Heart left ventricle (tissue), 13 donors: ENCODE measurements around the gene CASS4.

Source experiments
- POLR2A ChIP-seq, 2 donors: fragments of 450-650 bp; IDR thresholded peaks; one replicate each; pipeline ENCODE4 v1.6.1; 2017; ENCODE audit warnings: antibody characterized with exemption in 2 of 2, mild to moderate bottlenecking in 2 of 2, moderate library complexity in 2 of 2
- TF ChIP-seq, protein P1 (sequence below), 12 donors: fragments of 200-600 bp; sonication (generic) in 4 of 12; IDR thresholded peaks; one replicate each; pipeline versions ENCODE4 v1.5.0 to v1.8.0; 2018 to 2022; ENCODE audit warnings: antibody characterized with exemption in 12 of 12, mild to moderate bottlenecking in 5 of 12
- donor health status: ischemic (EF 13 %, LVEDD 7.1; RV severe dilation, severe dysfunction).
- donor health status: DM: no; HTN: yes; CAD: no.
- donor health status: DM: no; HTN: no; CAD: no.
- donor health status: ischemic (EF 25% LVEDD 6.9; RV normal size, moderate dysfunction).
- donor health status: ischemic (EF 25% LVEDD 5.7; RV mildly dilated, moderate dysfunction).
- donor health status: ischemic (EF 35%, LVEDD 5.7; RV mildly dilated, moderate dysfunction).
- donor health status: nonischemic (EF 11% LVEDD 7.7; RV severe dilation, severe dysfunction).
- donor health status: DM: yes; HTN: yes; CAD: no.
- donor health status: PGD.
- donor health status: ischemic (EF 29% LVEDD 5.4; RV normal size, mild dysfunction).
- donor health status: nonischemic (EF 23%, LVEDD 6.1; RV moderate dilation, normal function).

DNA sequence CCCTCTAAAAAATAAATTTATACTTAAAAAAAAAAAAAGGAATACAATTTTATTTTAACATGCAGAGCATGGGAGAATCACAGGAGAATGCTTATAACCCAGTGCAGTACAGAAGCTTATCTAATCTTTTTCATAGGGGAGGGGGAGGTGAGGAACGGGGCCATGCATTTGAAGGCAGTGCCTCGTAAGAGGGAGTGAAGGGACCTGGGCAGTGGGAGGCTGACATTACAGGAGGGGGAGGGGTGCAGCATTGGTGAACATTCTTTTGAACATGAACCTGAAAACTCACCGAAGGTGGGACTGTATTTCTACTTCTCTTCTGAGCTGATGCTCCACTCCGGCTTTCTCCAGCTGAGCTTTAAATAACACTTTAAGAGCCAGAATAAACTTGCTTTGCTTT is 29.4 kb upstream of the CASS4 start:
- TF ChIP-seq, protein P1, sequence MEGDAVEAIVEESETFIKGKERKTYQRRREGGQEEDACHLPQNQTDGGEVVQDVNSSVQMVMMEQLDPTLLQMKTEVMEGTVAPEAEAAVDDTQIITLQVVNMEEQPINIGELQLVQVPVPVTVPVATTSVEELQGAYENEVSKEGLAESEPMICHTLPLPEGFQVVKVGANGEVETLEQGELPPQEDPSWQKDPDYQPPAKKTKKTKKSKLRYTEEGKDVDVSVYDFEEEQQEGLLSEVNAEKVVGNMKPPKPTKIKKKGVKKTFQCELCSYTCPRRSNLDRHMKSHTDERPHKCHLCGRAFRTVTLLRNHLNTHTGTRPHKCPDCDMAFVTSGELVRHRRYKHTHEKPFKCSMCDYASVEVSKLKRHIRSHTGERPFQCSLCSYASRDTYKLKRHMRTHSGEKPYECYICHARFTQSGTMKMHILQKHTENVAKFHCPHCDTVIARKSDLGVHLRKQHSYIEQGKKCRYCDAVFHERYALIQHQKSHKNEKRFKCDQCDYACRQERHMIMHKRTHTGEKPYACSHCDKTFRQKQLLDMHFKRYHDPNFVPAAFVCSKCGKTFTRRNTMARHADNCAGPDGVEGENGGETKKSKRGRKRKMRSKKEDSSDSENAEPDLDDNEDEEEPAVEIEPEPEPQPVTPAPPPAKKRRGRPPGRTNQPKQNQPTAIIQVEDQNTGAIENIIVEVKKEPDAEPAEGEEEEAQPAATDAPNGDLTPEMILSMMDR (IDR thresholded peaks at IDR 0.05) = no peak
- TF ChIP-seq POLR2A (IDR thresholded peaks at IDR 0.05) = no peak
